HG03565 (cell line): ENCODE data around the gene COQ7.

ENCODE experiments used
- ATAC-seq: cut with Tn5 transposase; IDR thresholded peaks from one replicate; pipeline ENCODE4 v1.9.1; 2021; ENCODE audit warnings: mild to moderate bottlenecking, moderate library complexity; ENCODE audit not compliant: unreplicated experiment

Gene COQ7

DNA sequence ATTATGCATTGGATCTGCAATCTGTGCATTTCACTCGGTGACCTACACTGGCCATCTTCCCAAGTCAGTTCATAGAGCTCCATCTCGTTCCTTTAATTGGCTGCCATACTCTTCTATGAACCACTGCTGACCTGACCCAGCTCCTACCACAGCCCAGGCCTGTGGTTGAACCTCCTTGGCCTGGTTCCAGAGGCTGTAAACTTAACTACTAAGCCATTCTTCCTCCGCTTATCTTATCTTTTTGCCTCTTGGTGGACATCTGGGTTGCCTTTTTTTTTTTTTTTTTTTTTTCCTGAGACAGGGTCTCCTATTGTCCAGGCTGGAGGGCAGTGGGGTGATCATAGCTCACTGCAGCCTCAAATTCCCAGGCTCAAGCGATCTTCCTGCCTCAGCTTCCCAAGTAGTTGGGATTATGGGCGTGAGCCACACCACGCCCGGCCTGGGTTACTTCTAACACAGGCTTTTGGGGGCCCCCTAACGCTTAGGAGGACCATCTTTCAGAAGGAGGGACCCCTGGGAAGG, 18.3 kb downstream of the COQ7 start:
- no peak for ATAC-seq

DNA sequence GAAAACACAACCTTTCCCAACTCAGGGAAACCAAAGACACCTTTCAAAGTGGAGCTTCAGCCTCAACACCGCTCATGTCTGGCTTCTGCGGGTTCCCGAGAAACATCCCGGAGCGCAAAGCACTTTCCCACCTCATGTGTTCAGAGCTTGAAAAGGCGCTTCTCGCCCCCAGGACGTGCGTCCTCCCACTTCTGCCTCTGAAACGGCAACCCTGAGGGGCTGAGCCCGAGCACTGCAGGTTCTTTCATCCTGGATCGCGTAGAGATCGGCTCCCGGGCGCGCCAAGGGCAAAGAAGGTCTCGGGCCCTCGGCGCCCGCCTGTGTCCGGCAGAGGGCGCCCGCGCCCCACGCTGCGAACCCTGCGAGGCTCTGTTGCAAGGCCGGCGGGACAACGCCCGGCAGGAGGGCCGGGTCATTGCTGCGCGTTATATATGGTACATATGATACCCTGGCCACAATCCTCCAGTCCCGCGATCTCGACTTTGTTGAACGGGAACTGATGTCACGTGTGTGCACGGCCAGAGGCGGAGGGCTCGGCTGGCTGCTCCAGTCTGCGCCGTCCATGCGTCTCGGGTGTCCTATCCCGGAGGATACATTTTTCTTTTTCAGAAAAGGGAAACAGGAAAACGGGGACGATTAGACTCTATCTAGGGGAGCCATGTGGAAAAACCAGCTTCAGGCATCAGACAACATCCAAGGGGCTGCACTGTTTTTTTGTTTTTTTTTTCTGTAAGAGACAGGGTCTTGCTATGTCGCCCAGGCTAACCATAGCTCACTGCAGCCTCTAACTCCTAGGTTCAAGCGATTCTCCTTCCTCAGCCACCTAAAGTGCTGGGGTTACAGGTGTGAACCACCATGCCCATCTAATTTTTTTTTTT, 19.1 kb downstream of the COQ7 start:
- ATAC-seq, result peak; percentile 85

DNA sequence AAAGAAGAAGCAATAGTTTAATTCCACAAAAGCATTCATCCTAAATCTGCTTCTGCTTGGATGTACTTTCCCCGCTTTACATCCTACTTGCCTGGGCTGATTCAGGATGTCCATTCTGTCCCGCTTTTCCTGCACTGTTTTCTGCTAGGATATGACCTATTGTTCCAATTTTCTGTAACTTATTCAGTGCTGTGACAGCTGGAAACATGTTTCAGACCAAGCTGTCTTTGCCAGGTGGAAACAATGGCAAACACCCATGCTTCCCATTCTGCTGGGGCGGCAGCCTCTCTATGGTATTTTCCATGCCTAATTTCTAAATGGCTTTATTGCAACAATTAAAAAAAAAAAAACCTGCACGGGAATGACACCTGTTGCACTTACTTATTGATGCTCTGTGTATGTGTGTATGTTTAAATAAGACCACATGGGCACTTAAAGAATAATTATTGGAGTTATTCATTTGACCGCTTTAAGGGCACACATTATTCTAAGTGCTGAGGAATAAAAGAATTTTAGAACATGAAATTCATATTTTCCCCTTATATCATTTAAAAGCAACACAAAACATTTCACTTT, 21.0 kb downstream of the COQ7 start:
- no peak for ATAC-seq

DNA sequence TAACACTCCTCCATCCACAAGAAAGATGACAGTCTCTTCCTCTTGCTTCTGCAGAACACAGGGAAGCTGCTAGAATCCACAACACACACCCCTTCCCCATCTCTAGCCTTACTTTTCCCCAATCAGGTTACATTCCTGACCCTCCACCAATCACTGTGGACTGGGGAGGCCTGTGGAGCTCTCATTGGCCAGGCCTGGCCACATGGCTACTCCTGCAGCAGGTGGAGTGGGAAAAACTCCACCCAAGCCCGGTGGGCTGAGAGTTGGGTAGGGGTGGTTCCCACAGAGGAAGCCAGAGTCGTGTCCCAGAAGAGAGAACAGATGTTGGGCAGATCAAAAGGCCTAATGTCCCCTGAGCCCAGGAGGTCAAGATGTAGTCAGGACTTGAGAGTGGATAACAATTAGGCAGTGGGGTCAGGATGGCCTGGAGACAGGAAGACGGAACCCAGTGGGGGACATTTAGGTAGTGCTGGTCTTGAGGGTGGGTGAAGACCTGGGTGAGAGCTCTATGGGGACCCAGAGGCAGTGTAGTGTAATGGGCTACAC, 22.1 kb downstream of the COQ7 start:
- ATAC-seq, result no peak

DNA sequence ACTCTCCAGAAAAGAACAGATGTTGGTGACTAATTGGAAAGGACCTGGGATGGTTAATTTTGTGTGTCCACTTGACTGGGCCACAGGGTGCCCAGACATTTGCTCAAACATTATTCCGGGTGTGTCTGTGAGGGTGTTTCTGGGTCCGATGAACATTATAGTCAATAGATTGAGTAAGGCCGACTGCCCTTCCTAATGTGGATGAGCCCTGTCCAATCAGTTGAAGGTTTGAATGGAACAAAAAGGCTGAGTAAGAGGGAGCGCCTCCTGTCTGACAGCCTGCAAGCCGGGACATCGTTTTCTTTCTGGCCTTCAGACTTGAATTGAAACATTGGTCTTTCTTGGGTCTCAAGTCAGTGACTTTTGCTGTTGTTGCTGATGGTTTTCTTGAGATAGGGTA, 23.5 kb downstream of the COQ7 start:
- no peak for ATAC-seq

DNA sequence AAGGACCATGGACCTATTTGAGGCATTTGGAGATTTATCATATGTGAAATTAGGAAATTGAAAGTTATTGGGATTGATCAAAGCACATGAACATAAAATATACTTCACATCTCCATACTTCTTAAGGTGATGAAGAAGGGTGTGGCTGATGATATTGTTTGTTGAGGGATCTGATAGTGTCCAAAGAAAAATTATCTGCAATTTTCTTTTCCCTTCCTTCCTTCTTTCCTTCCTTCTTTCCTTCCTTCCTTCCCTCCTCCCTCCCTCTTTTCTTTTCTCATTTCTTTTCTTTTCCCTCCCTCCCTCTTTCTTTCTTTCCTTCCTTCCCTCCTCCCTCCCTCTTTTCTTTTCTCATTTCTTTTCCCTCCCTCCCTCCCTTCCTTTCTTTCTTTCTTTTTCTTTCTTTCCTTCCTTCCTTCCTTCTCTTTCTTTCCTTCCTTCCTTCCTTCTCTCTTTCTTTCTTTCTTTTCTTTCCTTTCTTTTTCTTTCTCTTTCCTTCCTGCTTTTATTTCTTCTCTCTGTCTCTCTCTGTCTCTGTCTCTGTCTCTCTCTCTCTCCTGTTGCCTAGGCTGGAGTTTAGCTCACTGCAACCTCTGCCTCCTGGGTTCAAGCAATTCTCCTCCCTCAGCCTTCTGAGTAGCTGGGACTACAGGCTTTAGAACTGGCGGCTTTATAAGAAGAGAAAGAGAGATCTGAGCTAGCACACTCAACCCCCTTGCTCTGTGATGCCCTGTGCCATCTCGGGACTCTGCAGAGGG, 25.4 kb downstream of the COQ7 start:
- ATAC-seq, result no peak

DNA sequence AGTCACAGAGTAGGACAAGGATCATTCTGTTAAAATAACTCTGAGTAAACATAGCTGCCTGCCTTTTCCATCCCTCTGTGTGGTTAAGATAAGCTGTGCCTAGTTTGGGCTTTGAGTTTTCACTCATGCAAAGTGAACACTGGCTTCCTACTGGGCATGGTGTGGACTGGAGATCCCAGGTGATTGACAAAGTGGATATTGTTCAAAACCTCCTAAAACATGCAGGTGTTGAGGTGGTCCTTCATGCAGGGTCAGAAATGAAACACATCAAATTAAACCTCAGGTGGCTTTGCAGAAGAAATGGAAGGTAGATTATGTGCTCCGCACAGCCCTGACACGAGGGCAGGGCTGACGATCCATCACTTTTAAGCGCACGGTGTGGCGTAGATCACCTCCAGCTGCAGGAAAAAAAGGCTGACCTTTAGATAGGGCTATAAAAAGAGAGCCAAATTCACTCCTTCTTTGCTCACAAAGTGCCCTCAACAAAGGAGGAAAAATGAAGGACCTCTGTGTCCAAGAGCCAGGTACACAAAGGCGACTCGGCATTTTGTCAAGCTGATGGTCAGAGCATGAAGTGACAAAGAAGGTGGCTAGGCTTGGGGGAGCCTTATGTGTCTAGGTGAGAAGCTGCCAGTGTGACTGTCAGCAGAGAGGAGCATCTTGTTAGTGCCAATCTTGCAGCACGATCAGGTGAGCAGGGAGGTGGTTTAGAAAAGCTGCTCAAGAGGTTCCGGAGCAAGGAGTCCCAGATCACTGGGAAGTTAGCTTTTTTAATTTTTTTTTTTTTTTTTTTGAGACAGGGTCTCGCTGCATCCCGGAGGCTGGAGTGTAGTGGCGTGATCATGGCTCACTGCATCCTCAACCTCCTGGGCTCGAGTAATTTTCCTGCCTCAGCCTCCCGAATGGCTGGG, 26.5 kb downstream of the COQ7 start:
- ATAC-seq, result no peak

DNA sequence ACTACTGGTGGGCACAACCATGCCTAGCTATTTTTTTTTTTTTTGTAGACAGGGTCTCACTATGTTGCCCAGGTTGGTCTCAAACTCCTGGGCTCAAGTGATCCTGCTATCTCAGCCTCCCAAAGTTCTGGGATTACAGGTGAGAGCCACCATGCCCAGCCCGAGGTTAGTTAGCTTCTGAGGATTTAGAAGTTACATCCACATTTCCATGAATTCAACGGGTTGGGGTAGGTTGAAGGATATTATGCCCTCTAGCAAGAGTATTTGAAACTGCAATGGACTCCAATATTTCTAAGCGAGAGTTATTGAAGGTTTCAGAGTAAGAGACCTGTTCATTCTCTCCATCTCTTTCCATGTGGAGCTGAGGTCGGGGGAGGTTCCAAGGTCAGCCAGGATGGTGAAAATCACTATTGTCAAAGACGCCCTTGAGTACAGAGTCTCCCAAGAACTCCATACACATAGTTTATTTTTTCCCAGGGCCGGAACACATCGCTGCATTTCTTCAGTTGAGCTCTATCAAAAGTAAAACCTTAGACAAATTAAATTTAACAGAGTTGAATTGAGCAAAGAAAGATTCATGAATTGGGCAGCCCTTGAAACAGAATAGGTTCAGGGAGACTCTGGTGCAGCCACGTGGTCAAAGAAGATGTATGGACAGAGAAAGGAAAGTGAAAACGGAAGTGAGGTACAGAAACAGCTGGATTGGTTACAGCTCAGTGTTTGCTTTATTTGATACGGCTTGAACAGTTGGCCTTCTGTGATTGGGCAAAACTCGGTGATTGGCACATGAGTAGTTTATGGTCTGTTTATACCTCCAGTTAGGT, 27.3 kb downstream of the COQ7 start:
- no peak for ATAC-seq

DNA sequence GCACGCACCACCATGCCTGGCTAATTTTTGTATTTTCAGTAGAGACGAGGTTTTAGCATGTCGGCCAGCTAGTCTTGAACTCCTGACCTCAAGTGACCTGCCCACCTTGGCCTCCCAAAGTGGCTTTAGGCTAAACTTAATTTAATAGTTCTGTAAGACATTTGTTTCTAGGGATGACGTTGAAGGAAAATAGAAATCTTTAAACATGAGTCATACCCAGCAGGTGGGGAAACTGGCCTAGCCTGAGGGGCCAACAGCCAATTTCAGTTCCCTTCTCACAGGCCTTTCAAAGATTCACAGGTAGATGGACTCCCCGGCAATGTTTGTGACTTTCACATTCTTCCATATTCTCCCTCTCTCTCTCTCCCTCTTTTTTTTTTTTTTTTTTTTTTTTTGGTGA, 28.2 kb downstream of the COQ7 start:
- ATAC-seq, result no peak

DNA sequence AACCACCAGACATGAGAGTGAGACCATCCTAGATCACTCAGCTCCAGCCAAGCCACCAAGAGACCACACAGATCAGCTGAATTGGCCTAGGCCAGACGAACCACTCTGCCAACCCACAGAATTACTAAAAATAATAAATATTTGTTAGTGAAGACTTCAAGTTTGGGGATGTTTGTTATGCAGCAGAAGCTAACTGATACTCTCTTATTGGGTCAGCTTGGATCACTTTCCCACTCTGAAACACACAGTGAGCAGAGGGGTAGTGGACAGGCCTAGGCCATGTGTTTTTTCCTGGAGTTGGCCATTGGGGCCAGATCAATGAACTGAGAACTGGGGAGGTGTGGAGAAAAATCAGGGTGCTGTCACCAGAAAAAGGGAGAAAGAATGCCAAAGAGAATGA, 30.8 kb downstream of the COQ7 start:
- ATAC-seq, result no peak

DNA sequence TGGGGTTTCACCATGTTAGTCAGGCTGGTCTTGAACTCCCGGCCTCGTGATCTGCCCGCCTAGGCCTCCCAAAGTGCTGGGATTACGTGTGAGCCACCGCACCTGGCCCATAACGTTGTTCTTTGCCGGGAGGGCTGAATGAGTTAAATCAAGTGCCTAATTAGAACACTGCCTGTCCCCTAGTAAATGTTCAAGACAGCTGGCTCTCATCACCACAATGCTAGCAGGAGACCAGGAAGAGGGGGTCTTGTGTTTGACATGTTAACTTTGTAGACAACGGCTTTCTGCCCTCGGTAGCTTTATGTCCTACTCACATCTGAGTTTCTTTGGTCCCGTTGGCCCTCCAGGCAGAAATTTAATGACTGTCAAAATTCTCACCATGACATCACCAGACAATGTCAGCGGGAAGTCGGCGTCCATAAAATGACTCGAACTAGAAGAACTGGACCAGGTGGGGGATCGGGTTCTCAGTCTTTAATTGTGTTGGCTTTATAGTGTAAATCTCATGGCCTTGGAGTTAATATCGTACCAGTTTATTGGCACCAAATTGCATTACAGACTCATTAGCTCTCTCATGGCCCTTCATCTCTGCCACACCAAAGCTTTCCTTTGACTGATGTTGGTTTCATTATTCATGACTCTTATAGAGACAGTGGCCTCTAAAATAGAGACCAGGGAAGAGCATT, 34.9 kb downstream of the COQ7 start:
- no peak for ATAC-seq

DNA sequence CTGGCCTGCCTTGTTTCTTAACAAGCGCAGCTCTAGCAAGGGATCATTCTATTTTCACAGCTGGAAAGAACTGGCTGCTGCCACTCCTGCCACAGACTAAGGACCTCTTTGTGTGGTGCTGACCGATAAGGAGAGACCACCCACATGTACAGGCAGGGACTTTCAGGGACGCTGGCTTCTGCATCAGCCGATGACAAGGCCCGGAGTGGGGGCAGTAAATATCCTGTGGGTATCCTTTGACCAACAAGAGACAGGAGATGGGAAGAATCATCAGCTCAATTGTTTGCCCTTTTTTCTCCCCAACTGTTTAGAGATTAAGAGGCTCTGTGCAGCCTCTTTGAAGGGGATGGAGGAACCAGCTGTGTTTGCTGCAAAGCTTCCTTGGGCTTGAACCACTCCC, 37.2 kb downstream of the COQ7 start:
- ATAC-seq, result no peak

DNA sequence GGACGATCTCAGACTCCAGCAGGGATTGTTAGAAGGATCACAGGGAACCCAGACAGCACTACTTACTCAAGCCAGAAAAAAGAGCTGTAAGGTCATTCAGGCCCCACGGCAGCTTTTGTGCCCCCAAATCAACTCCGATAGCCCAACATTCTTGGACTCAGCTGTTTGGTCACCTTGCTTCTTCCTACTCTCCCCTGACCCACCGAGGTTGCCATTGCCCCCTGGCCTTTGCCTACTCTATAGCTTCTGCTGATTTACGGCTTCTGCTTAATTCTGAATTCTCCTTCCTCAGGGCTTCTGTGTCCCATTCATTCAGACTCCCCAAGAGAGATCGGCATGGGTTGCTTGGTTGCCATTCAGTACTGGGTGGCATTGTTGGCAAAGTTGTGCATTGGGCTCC, 37.7 kb downstream of the COQ7 start:
- ATAC-seq, result no peak

DNA sequence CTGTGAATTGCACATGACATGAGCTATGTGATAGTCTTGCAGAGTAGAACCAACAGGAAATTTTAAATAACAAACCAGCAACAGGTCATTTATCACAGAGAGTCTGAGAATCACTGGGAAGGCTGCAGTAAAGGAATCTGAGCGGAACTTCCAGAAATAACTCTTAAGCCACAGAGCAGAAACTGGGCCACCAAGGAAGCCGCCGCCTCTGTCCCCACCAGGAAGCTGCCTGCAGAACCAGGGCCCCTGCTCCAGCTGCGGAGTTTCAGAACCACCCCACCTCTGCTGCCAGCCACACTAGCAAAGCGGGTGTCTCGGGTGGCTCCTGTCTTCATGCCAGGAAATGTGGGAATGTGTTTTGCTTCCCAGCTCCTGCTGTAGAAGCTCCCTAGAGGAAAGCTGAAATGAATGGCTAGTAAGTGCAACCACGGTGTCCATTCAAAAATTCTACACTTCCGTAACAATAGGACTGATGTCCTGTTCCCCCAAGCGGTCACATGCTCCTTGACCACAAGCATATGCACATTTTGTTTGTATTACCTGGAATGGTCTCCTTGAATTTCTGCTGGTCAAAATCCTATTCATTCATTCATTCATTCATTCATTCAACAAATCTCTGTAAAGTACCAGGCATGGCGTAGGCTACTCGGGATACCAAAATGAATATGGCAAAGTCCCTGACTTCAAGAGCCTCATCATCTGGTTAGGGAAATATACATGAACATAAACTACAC, 38.6 kb downstream of the COQ7 start:
- ATAC-seq, result no peak

DNA sequence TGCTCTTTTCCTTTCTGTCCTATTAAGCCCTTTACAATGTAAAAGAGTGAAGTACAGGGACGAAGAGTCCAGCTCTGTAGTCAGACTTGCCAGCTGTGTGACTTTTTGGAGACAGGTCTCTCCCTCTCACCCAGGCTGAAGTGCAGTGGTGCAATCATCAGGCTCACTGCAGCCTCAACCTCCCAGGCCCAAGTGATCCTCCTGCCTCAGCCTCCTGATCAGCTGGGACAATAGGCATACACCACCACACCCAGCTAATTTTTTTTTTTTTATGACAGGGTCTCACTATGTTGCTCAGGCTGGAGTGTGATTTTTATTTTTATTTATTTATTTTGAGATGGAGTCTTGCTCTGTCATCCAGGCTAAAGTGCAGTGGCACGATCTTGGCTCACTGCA, 39.2 kb downstream of the COQ7 start:
- ATAC-seq, result no peak

DNA sequence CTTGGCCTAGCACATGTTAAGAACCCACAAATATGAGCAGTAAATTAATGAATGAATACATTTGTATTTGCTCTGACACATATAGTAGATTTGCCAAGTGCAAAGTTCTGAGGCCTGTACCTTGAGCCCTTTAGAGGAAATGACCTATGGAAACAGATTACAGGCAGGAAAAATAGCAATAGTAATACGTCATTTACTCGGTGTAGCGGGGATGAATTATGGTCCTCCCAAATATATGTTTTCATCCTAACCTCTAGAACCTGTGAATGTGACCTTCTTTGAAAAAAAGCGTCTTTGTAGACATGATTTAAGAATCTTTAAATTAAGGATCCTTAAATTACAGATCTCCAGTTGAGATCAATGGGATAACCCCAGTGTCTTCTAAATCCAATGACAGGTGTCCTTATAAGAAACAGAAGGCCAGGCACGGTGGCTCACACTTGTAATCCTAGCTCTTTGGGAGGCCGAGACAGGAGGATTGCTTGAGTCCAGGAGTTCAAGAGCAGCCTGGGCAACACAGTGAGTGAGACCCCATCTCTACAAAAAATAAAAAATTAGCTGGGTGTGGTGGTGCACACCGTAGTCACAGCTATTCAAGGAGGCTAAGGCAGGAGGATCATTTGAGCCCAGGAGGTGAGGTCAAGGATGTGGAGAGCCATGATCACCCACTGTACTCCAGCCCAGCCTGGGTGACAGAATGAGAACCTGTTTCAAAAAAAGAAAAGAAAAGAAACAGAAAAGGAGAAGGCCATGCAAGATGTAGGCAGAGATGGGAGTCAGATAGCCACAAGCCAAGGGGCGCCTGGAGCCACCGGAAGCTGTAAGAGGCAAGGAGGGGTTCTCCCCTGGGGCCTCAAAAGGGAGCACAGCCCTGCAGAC, 41.2 kb downstream of the COQ7 start:
- no peak for ATAC-seq

DNA sequence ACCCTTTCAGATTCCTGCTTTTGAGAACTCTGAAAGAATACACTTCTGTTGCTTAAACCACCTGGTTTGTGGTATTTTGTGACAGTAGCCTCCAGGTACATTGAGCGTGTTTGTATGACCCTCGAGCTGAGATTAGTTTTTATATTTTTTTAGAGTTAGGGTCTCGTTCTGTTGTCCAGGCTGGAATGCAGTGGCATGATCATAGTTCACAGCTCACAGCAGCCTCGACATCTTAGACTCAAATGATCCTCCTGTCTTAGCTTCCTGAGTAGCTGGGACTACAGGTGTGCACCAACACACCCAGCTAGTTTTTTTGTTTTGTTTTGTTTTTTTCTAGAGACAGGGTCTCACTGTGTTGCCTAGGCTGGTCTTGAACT, 41.9 kb downstream of the COQ7 start:
- no peak for ATAC-seq
